ENCODE data around the gene EFNA2. TPM values are rescaled to one million over a fixed set of nuclear protein-coding genes. Genes with fewer than 3 reads are reported as not detected.

The EFNA2 gene
- total and polyA plus RNA-seq, 2 of the 4 experiments (the other 2 are of a cell fraction), result not detected

DNA sequence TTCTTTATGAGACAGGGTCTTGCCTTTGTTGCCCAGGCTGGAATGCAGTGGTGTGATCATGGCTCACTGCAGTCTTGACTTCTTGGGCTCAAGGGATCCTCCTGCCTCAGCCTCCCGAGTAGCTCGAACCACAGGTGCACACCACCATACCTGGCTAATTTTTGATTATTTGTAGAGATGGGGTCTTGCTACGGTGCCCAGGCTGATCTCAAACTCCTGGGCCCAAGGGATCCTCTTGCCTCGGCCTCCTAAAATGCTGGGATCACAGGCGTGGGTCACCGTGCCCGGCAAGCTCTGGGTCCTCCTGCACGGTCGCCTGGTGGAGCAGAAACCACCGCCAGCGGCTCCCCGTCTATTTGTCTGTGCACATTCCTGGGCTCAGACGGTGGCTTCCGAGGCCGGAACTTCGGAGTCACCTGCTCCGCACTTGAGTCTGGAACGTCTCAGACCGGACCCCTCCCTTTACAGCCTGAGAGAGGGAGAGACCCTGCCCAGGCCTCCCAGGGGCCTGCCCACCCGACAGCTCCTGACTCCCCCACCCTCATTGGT is 22.2 kb downstream of the EFNA2 start:
- Histone ChIP-seq H3K56ac (ENCODE audit: extremely low read depth, insufficient read depth, low read length) (no peak overlapping the region), H4K91ac (ENCODE audit: insufficient read depth, low read depth, low read length) (no peak overlapping the region), H4K5ac (ENCODE audit: low read depth, low read length) (no peak overlapping the region), H3K9me3 (ENCODE audit: control insufficient read depth, insufficient read depth, low read length) (no peaks in the 10 kb centered on the region), H2AK5ac (ENCODE audit: low read depth, low read length) (no peak overlapping the region), H2BK15ac (ENCODE audit: low read depth, low read length) (no peak overlapping the region), H3K4me2 (ENCODE audit: low read depth, low read length) (no peak overlapping the region), H2BK20ac (ENCODE audit: low read depth, low read length) (no peak overlapping the region), H2BK5ac (ENCODE audit: low read depth, low read length, poor library complexity, severe bottlenecking) (no peak overlapping the region), H3K18ac (ENCODE audit: low read depth, low read length) (no peak overlapping the region), H3K14ac (replicated peaks; ENCODE audit: low read depth, low read length) (no peak overlapping the region), H4K20me1 (ENCODE audit: insufficient read depth, low read length) (no peaks in the 10 kb centered on the region), H3K79me1 (ENCODE audit: low read depth in 1 of 2, low read length in 2 of 2) (no peaks in the 10 kb centered on the region), H3K4me3 (ENCODE audit: insufficient read depth, low read depth, low read length) (no peak overlapping the region), H3K36me3 (ENCODE audit: control insufficient read depth, insufficient read depth, low read length) (no peaks in the 10 kb centered on the region), H3K9me1 (ENCODE audit: insufficient read depth, low read length) (no peaks in the 10 kb centered on the region), H3K4ac (ENCODE audit: low read depth, low read length) (no peak overlapping the region), H3K27ac (ENCODE audit: insufficient read depth, low read length) (no peak overlapping the region), H3K27me3 (ENCODE audit: control insufficient read depth, insufficient read depth, low read length) (peaks cover 2% of the 10 kb centered on the region; the same call in 1 of the 2 replicates), H3K23ac (ENCODE audit: low read depth, low read length) (no peak overlapping the region), H2AK9ac (replicated peaks; ENCODE audit: low read depth, low read length, poor library complexity) (no peak overlapping the region), H2AFZ (replicated peaks; ENCODE audit: low read length, poor library complexity) (no peak overlapping the region), H3K9ac (ENCODE audit: low read depth, low read length) (no peak overlapping the region), H4K8ac (ENCODE audit: low read depth in 2 of 2, low read length in 2 of 2) (no peak overlapping the region), H2BK120ac (ENCODE audit: low read depth, low read length) (no peak overlapping the region), H3K4me1 (ENCODE audit: control insufficient read depth, insufficient read depth, low read length) (no peaks in the 10 kb centered on the region)
- in situ Hi-C loops (cut with MboI; ENCODE audit: low sequenced_read_pairs), result no loop called here
- 88% methylated on average over 4 of the region's 20 CpGs; no CpG with 5 or more reads in 1 of the 2 experiments for WGBS, 2 experiments (ENCODE audit: extremely low coverage in 2 of 2, insufficient read length in 1 of 2)
- ATAC-seq (ENCODE audit: low read depth) (no peak), DNase-seq (no peak)
- TF ChIP-seq RFX5 (IDR thresholded peaks at IDR 0.05; ENCODE audit: low read depth, low read length) (no peak), RAD21 (IDR thresholded peaks at IDR 0.05; ENCODE audit: low read length) (no peak), SMC3 (IDR thresholded peaks at IDR 0.05; ENCODE audit: low read depth, low read length) (no peak), MAFK (IDR thresholded peaks at IDR 0.05; ENCODE audit: low read depth, low read length) (no peak)
- ChIA-PET CTCF (no interaction called here), POLR2A (ENCODE audit: unreplicated experiment) (interaction anchor here (0.7 kb wide), 1 partner anchor 165 kb away, joined by 8 read pairs; no protein-coding TSS in a partner anchor)
- BruUV-seq (replicated peaks), result no TSS peak
- dilution Hi-C loops (cut with HindIII; ENCODE audit: low sequenced_read_pairs, unreplicated experiment), result no loop called here
- intact Hi-C loops (cut with micrococcal nuclease), result no loop called here

Data from IMR-90 (cell line).